Stomach (tissue), 4 donors: ENCODE data around the gene ELF1.

Experiments used
- CTCF ChIP-seq, 7 experiments: fragments of 450-650 bp in 4 of 7; fragments of 200-600 bp in 3 of 7; sonication (generic) in 3 of 7; IDR thresholded peaks; one replicate each; pipeline ENCODE4 v1.5.1; 2016 to 2019; ENCODE audit warnings: antibody characterized with exemption in 7 of 7, control low read depth in 2 of 7, mild to moderate bottlenecking in 1 of 7
- EP300 ChIP-seq: sonication (generic); formaldehyde crosslinking; IDR thresholded peaks from one replicate; pipeline ENCODE4 v1.6.1; 2017; ENCODE audit warnings: antibody characterized with exemption
- POLR2A ChIP-seq, 4 donors: fragments of 450-650 bp; IDR thresholded peaks; one replicate each; pipeline ENCODE4 v1.6.1; 2016; ENCODE audit warnings: antibody characterized with exemption in 4 of 4, control low read depth in 2 of 4, mild to moderate bottlenecking in 1 of 4, moderate library complexity in 1 of 4
- POLR2AphosphoS5 ChIP-seq, 3 donors: sonication (generic); formaldehyde crosslinking; IDR thresholded peaks; one replicate each; pipeline ENCODE4 v1.6.1; 2016; ENCODE audit warnings: antibody characterized with exemption in 3 of 3

- no peak for TF ChIP-seq POLR2A (IDR thresholded peaks at IDR 0.05)
- TF ChIP-seq CTCF (IDR thresholded peaks at IDR 0.05), result no peak
- TF ChIP-seq POLR2AphosphoS5 (IDR thresholded peaks at IDR 0.05), result no peak
- TF ChIP-seq EP300, result no peak
These were observed 7.6 kb downstream of the ELF1 start for GRCh38 chr13:41011382-41011956.
